ENCODE data around the gene NKRF. TPM values are rescaled to one million over a fixed set of nuclear protein-coding genes. Genes with fewer than 3 reads are reported as not detected.

The NKRF gene
- total and polyA plus RNA-seq, 9 of the 15 experiments (the other 6 are each of a cell fraction or from before 2014, with no cell fraction given): 8.9 to 31.9 (median 19.0) TPM

- TF ChIP-seq HEY1 (CRISPR knock-in tag; IDR thresholded peaks at IDR 0.05; ENCODE audit: borderline replicate concordance): no peak
- TF ChIP-seq HDAC8 (tag; IDR thresholded peaks at IDR 0.05): no peak
- peak; percentile 95 for TF ChIP-seq TOE1 (IDR thresholded peaks at IDR 0.05; ENCODE audit: borderline replicate concordance)
- no peak for TF ChIP-seq TOE1 (CRISPR knock-in tag; IDR thresholded peaks at IDR 0.05; ENCODE audit: borderline replicate concordance, low read depth)
- peak; percentile 85 for TF ChIP-seq ZBTB12 (CRISPR knock-in tag; IDR thresholded peaks at IDR 0.05)
- no peak for TF ChIP-seq CREB5 (CRISPR knock-in tag; IDR thresholded peaks at IDR 0.05)
- peak in 1 of 2 experiments; percentile 89; a peak in 2 of 4 replicates for TF ChIP-seq TBL1XR1 (IDR thresholded peaks at IDR 0.05; ENCODE audit: low read length in 2 of 2)
- no peak for TF ChIP-seq ZKSCAN1 (IDR thresholded peaks at IDR 0.05; ENCODE audit: low read depth, low read length)
- peak; percentile 37; the same call in 1 of the 2 replicates for TF ChIP-seq FOXM1 (IDR thresholded peaks at IDR 0.05; ENCODE audit: low read depth)
- no peak for TF ChIP-seq FOXM1 (CRISPR knock-in tag; IDR thresholded peaks at IDR 0.05; ENCODE audit: low read depth)
- TF ChIP-seq EWSR1 (IDR thresholded peaks at IDR 0.05; ENCODE audit: borderline replicate concordance, low read depth, partially characterized antibody): no peak
- no peak for TF ChIP-seq PTBP1 (IDR thresholded peaks at IDR 0.05; ENCODE audit: low read depth, low read length)
- TF ChIP-seq MYC (IDR thresholded peaks at IDR 0.05; ENCODE audit: low read depth, low read length): peak; percentile 81
- no peak for TF ChIP-seq MYC (CRISPR knock-in tag; IDR thresholded peaks at IDR 0.05; ENCODE audit: borderline replicate concordance, low read depth)
- no peak for TF ChIP-seq LCOR (CRISPR knock-in tag; IDR thresholded peaks at IDR 0.05)
- TF ChIP-seq SIN3B (IDR thresholded peaks at IDR 0.05; ENCODE audit: low read depth): peak; percentile 93
- TF ChIP-seq NFXL1 (CRISPR knock-in tag; IDR thresholded peaks at IDR 0.05): no peak
- no peak for TF ChIP-seq ZFP1 (CRISPR knock-in tag; IDR thresholded peaks at IDR 0.05)
- peak; percentile 37; the same call in 1 of the 2 replicates for TF ChIP-seq CREB3L1 (IDR thresholded peaks at IDR 0.05; ENCODE audit: borderline replicate concordance, low read depth)
- peak; percentile 67; the same call in 1 of the 2 replicates for TF ChIP-seq PHF8 (IDR thresholded peaks at IDR 0.05; ENCODE audit: borderline replicate concordance, low read length)
- TF ChIP-seq AFF1 (IDR thresholded peaks at IDR 0.05; ENCODE audit: low read depth in 1 of 2, partially characterized antibody in 2 of 2): peak in 1 of 2 experiments; percentile 24
Observed at GRCh38 chrX:119565107-119565663, 41.0 kb downstream of the NKRF start, which contains the start of gene STEEP1 (continued).
